ENCODE measurements around the gene PRXL2A. TPM values are rescaled to one million over a fixed set of nuclear protein-coding genes. Genes with fewer than 3 reads are reported as not detected.

Gene PRXL2A
- total and polyA plus RNA-seq, 2 experiments from 2014 or later: 31.8 to 51.7 TPM

DNA sequence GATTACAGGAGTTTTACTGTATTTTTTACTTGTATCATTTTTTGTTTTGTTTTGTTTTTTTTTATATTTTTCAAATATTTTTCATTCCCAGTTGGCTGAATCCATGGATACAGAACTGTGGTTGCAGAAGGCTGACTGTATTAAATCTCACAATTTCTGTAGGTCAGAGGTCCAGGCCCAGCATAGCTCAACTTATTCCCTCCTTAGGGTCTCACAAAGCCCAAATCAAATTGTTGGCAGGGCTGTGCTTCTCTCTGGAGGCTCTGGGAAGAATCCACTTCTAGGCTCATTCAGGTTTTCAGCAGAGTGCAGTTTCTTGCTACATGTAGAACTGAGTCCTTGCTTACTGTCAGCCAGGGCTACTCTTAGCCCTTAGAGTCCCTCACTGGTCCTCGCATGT, 68.3 kb downstream of the PRXL2A start:
- Mint-ChIP-seq H3K4me3 (no peak overlapping the region), H3K9me3 (peaks cover 10% of the 10 kb centered on the region), H3K4me1 (peaks cover 47% of the 10 kb centered on the region), H3K27me3 (ENCODE audit: insufficient read depth, low read depth, poor library complexity) (peaks cover 2% of the 10 kb centered on the region), H3K36me3 (ENCODE audit: low read depth) (peaks cover 38% of the 10 kb centered on the region), H3K27ac (no peak overlapping the region)
- no peak overlapping the region for H2AFZ ChIP-seq
- H3K36me3 ChIP-seq (ENCODE audit: insufficient read depth): no peaks in the 10 kb centered on the region
- H3F3A ChIP-seq (replicated peaks; ENCODE audit: low read depth): no peaks in the 10 kb centered on the region
- DNase-seq (ENCODE audit: low spot score): no peak
- no peak overlapping the region for H3K27ac ChIP-seq (ENCODE audit: low read depth)
- H3K9me2 ChIP-seq (ENCODE audit: insufficient read depth): no peaks in the 10 kb centered on the region
- H3K4me3 ChIP-seq: no peak overlapping the region
- peaks cover 36% of the 10 kb centered on the region for H3K4me1 ChIP-seq (ENCODE audit: insufficient read depth)
- H3K27me3 ChIP-seq (ENCODE audit: insufficient read depth): no peaks in the 10 kb centered on the region
- peaks cover 90% of the 10 kb centered on the region for H3K79me2 ChIP-seq (replicated peaks; ENCODE audit: insufficient read depth)
- no peak for TF ChIP-seq EZH2 (IDR thresholded peaks at IDR 0.05; ENCODE audit: low read depth, unreplicated experiment)
- TF ChIP-seq EZH2phosphoT487 (IDR thresholded peaks at IDR 0.05; ENCODE audit: unreplicated experiment): no peak
- TF ChIP-seq ZNF114 (CRISPR knock-in tag; IDR thresholded peaks at IDR 0.05): no peak
- no peak for TF ChIP-seq NANOG (IDR thresholded peaks at IDR 0.05; ENCODE audit: borderline replicate concordance)
- no peak for TF ChIP-seq STAT1 (IDR thresholded peaks at IDR 0.05; ENCODE audit: unreplicated experiment)
- H4K20me1 ChIP-seq (replicated peaks; ENCODE audit: insufficient read depth): peaks cover 29% of the 10 kb centered on the region; the same call in 1 of the 2 replicates
- no peak for ATAC-seq
- H3K4me2 ChIP-seq: no peak overlapping the region

DNA sequence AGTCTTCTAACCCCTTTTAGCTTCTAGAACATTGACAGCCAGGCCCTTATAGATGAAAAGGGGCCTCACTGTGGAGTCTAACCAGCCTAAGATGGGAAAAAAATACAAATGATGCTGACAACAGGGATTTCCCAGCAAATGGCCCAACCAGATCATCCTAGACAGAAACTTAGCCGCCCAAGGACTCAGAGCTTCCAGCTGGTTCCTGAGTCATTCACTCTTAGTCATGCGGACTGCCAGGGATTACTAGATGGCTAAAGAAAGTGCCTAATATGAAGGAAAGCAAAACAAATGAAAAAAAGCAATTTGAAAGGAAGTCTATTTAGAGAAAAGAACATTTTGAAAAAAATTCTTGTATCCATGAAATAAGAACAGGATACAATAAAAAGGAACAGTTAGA, 69.5 kb downstream of the PRXL2A start:
- peaks cover 90% of the 10 kb centered on the region for H3K79me2 ChIP-seq (replicated peaks; ENCODE audit: insufficient read depth)
- no peaks in the 10 kb centered on the region for H3K27me3 ChIP-seq (ENCODE audit: insufficient read depth)
- DNase-seq (ENCODE audit: low spot score): no peak
- no peak overlapping the region for H3K27ac ChIP-seq (ENCODE audit: low read depth)
- H3K4me1 ChIP-seq (ENCODE audit: insufficient read depth): peaks cover 36% of the 10 kb centered on the region
- H4K20me1 ChIP-seq (replicated peaks; ENCODE audit: insufficient read depth): peaks cover 27% of the 10 kb centered on the region; the same call in 1 of the 2 replicates
- Mint-ChIP-seq H3K36me3 (ENCODE audit: low read depth) (peaks cover 35% of the 10 kb centered on the region), H3K4me3 (no peak overlapping the region), H3K27ac (peak overlapping the region; percentile 42; the same call in 1 of the 2 replicates), H3K4me1 (peaks cover 45% of the 10 kb centered on the region), H3K9me3 (peaks cover 10% of the 10 kb centered on the region), H3K27me3 (ENCODE audit: insufficient read depth, low read depth, poor library complexity) (peaks cover 2% of the 10 kb centered on the region)
- no peaks in the 10 kb centered on the region for H3K9me2 ChIP-seq (ENCODE audit: insufficient read depth)
- H3K4me2 ChIP-seq: no peak overlapping the region
- no peaks in the 10 kb centered on the region for H3F3A ChIP-seq (replicated peaks; ENCODE audit: low read depth)
- H3K36me3 ChIP-seq (ENCODE audit: insufficient read depth): no peaks in the 10 kb centered on the region
- H2AFZ ChIP-seq: no peak overlapping the region
- ATAC-seq: no peak
- no peak overlapping the region for H3K4me3 ChIP-seq
- no peak for TF ChIP-seq POLR2AphosphoS5 (IDR thresholded peaks at IDR 0.05; ENCODE audit: low read depth)
- TF ChIP-seq, protein P1, sequence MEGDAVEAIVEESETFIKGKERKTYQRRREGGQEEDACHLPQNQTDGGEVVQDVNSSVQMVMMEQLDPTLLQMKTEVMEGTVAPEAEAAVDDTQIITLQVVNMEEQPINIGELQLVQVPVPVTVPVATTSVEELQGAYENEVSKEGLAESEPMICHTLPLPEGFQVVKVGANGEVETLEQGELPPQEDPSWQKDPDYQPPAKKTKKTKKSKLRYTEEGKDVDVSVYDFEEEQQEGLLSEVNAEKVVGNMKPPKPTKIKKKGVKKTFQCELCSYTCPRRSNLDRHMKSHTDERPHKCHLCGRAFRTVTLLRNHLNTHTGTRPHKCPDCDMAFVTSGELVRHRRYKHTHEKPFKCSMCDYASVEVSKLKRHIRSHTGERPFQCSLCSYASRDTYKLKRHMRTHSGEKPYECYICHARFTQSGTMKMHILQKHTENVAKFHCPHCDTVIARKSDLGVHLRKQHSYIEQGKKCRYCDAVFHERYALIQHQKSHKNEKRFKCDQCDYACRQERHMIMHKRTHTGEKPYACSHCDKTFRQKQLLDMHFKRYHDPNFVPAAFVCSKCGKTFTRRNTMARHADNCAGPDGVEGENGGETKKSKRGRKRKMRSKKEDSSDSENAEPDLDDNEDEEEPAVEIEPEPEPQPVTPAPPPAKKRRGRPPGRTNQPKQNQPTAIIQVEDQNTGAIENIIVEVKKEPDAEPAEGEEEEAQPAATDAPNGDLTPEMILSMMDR (conservative IDR thresholded peaks at IDR 0.05; ENCODE audit: low read depth in 2 of 2): no peak
- no peak for TF ChIP-seq STAT1 (IDR thresholded peaks at IDR 0.05; ENCODE audit: unreplicated experiment)
- no peak for TF ChIP-seq NANOG (IDR thresholded peaks at IDR 0.05; ENCODE audit: borderline replicate concordance)
- no peak for TF ChIP-seq ZNF331 (CRISPR knock-in tag; IDR thresholded peaks at IDR 0.05; ENCODE audit: low read depth)
- TF ChIP-seq, protein P2, sequence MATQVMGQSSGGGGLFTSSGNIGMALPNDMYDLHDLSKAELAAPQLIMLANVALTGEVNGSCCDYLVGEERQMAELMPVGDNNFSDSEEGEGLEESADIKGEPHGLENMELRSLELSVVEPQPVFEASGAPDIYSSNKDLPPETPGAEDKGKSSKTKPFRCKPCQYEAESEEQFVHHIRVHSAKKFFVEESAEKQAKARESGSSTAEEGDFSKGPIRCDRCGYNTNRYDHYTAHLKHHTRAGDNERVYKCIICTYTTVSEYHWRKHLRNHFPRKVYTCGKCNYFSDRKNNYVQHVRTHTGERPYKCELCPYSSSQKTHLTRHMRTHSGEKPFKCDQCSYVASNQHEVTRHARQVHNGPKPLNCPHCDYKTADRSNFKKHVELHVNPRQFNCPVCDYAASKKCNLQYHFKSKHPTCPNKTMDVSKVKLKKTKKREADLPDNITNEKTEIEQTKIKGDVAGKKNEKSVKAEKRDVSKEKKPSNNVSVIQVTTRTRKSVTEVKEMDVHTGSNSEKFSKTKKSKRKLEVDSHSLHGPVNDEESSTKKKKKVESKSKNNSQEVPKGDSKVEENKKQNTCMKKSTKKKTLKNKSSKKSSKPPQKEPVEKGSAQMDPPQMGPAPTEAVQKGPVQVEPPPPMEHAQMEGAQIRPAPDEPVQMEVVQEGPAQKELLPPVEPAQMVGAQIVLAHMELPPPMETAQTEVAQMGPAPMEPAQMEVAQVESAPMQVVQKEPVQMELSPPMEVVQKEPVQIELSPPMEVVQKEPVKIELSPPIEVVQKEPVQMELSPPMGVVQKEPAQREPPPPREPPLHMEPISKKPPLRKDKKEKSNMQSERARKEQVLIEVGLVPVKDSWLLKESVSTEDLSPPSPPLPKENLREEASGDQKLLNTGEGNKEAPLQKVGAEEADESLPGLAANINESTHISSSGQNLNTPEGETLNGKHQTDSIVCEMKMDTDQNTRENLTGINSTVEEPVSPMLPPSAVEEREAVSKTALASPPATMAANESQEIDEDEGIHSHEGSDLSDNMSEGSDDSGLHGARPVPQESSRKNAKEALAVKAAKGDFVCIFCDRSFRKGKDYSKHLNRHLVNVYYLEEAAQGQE (IDR thresholded peaks at IDR 0.05; ENCODE audit: unreplicated experiment): no peak
- TF ChIP-seq EZH2phosphoT487 (IDR thresholded peaks at IDR 0.05; ENCODE audit: unreplicated experiment): no peak
- TF ChIP-seq, protein P3, sequence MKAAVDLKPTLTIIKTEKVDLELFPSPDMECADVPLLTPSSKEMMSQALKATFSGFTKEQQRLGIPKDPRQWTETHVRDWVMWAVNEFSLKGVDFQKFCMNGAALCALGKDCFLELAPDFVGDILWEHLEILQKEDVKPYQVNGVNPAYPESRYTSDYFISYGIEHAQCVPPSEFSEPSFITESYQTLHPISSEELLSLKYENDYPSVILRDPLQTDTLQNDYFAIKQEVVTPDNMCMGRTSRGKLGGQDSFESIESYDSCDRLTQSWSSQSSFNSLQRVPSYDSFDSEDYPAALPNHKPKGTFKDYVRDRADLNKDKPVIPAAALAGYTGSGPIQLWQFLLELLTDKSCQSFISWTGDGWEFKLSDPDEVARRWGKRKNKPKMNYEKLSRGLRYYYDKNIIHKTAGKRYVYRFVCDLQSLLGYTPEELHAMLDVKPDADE (IDR thresholded peaks at IDR 0.05): no peak

All from GM23338 (cell line).